ENCODE results near the gene ARID1B. TPM values are rescaled to one million over a fixed set of nuclear protein-coding genes. Genes with fewer than 3 reads are reported as not detected.

The ARID1B gene
- total and polyA plus RNA-seq, 2 of the 4 experiments (the other 2 are of a cell fraction): 14.5 to 20.1 TPM

DNA sequence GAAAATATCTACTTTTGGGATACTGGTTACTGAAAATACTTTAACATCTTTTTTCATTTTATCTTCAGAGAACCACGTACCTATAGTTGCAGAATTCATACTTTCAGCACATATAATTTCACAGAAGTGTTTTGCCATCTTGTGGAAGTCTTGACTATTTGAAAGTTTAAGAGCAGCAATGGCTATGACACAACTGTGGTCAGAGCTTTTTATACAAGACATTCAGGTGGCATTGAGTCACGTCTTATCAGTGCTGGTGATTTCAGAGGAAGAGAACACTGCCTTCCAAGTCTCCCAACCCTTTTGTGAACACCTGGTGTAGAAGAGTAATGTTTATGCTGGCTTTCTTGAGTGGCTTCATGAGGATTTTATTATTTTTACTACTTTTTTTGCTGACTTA is 171.6 kb downstream of the ARID1B start:
- intact Hi-C loops (cut with micrococcal nuclease): loop anchor here (10.0 kb wide), 1 partner anchor 384 kb away; no protein-coding TSS in a partner anchor
- peaks cover 12% of the 10 kb centered on the region for H3K9me1 ChIP-seq (ENCODE audit: insufficient read depth, low read length)
- POLR2A ChIA-PET (ENCODE audit: unreplicated experiment): no interaction called here

More for the DNA sequence above, 171.6 kb downstream of the ARID1B start:
- Histone ChIP-seq H3K4ac (ENCODE audit: low read depth, low read length) (no peak overlapping the region), H4K8ac (ENCODE audit: low read depth in 2 of 2, low read length in 2 of 2) (no peak overlapping the region), H2BK15ac (ENCODE audit: low read depth, low read length) (no peak overlapping the region), H2BK20ac (ENCODE audit: low read depth, low read length) (no peak overlapping the region), H3K27me3 (ENCODE audit: control insufficient read depth, insufficient read depth, low read length) (no peaks in the 10 kb centered on the region), H2AK9ac (replicated peaks; ENCODE audit: low read depth, low read length, poor library complexity) (no peak overlapping the region), H3K14ac (replicated peaks; ENCODE audit: low read depth, low read length) (no peak overlapping the region), H3K9me3 (ENCODE audit: control insufficient read depth, insufficient read depth, low read length) (no peaks in the 10 kb centered on the region), H3K18ac (ENCODE audit: low read depth, low read length) (no peak overlapping the region), H3K36me3 (ENCODE audit: control insufficient read depth, insufficient read depth, low read length) (no peaks in the 10 kb centered on the region), H3K4me2 (ENCODE audit: low read depth, low read length) (no peak overlapping the region), H4K20me1 (ENCODE audit: insufficient read depth, low read length) (peaks cover 18% of the 10 kb centered on the region; the same call in 1 of the 2 replicates), H3K9ac (ENCODE audit: low read depth, low read length) (no peak overlapping the region), H3K56ac (ENCODE audit: extremely low read depth, insufficient read depth, low read length) (no peak overlapping the region), H2BK5ac (ENCODE audit: low read depth, low read length, poor library complexity, severe bottlenecking) (peak overlapping the region; percentile 9), H3K4me1 (ENCODE audit: control insufficient read depth, insufficient read depth, low read length) (peaks cover 13% of the 10 kb centered on the region), H3K23ac (ENCODE audit: low read depth, low read length) (no peak overlapping the region), H2AK5ac (ENCODE audit: low read depth, low read length) (no peak overlapping the region), H2AFZ (replicated peaks; ENCODE audit: low read length, poor library complexity) (no peak overlapping the region), H2BK120ac (ENCODE audit: low read depth, low read length) (no peak overlapping the region), H3K79me1 (ENCODE audit: low read depth in 1 of 2, low read length in 2 of 2) (peaks cover 21 to 63% of the 10 kb centered on the region in 2 experiments), H3K27ac (ENCODE audit: insufficient read depth, low read length) (no peak overlapping the region), H4K5ac (ENCODE audit: low read depth, low read length) (no peak overlapping the region), H4K91ac (ENCODE audit: insufficient read depth, low read depth, low read length) (no peak overlapping the region), H3K4me3 (ENCODE audit: insufficient read depth, low read depth, low read length) (no peak overlapping the region)
- TF ChIP-seq MAZ (IDR thresholded peaks at IDR 0.05; ENCODE audit: borderline replicate concordance, low read depth, low read length): no peak
- TF ChIP-seq RFX5 (IDR thresholded peaks at IDR 0.05; ENCODE audit: low read depth, low read length): no peak
- peak; percentile 57 for TF ChIP-seq RAD21 (IDR thresholded peaks at IDR 0.05; ENCODE audit: low read length)
- TF ChIP-seq NFE2L2 (IDR thresholded peaks at IDR 0.05; ENCODE audit: low read depth, low read length): no peak
- peak; percentile 84 for TF ChIP-seq CEBPB (IDR thresholded peaks at IDR 0.05; ENCODE audit: low read depth, low read length)
- no peak for TF ChIP-seq USF2 (IDR thresholded peaks at IDR 0.05; ENCODE audit: low read depth, low read length)
- no peak for TF ChIP-seq ELK1 (IDR thresholded peaks at IDR 0.05; ENCODE audit: borderline replicate concordance, low read depth, low read length)
- TF ChIP-seq, protein P1, sequence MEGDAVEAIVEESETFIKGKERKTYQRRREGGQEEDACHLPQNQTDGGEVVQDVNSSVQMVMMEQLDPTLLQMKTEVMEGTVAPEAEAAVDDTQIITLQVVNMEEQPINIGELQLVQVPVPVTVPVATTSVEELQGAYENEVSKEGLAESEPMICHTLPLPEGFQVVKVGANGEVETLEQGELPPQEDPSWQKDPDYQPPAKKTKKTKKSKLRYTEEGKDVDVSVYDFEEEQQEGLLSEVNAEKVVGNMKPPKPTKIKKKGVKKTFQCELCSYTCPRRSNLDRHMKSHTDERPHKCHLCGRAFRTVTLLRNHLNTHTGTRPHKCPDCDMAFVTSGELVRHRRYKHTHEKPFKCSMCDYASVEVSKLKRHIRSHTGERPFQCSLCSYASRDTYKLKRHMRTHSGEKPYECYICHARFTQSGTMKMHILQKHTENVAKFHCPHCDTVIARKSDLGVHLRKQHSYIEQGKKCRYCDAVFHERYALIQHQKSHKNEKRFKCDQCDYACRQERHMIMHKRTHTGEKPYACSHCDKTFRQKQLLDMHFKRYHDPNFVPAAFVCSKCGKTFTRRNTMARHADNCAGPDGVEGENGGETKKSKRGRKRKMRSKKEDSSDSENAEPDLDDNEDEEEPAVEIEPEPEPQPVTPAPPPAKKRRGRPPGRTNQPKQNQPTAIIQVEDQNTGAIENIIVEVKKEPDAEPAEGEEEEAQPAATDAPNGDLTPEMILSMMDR (conservative IDR thresholded peaks at IDR 0.05; ENCODE audit: low read depth, low read length): peak; percentile 35
- no peak for TF ChIP-seq BHLHE40 (IDR thresholded peaks at IDR 0.05; ENCODE audit: low read depth, low read length)
- TF ChIP-seq SMC3 (IDR thresholded peaks at IDR 0.05; ENCODE audit: low read depth, low read length): peak; percentile 37; the same call in 1 of the 2 replicates
- TF ChIP-seq POLR2A (IDR thresholded peaks at IDR 0.05; ENCODE audit: low read depth, low read length): no peak
- TF ChIP-seq RCOR1 (IDR thresholded peaks at IDR 0.05; ENCODE audit: insufficient replicate concordance, low read length): no peak
- TF ChIP-seq CHD1 (IDR thresholded peaks at IDR 0.05; ENCODE audit: low read depth, low read length): no peak
- no peak for TF ChIP-seq MXI1 (IDR thresholded peaks at IDR 0.05; ENCODE audit: borderline replicate concordance, low read depth, low read length)
- TF ChIP-seq MAFK (IDR thresholded peaks at IDR 0.05; ENCODE audit: low read depth, low read length): no peak
- peak; percentile 76 for TF ChIP-seq FOS (IDR thresholded peaks at IDR 0.05; ENCODE audit: low read depth, low read length)
- ATAC-seq (ENCODE audit: low read depth) (peak; percentile 28), DNase-seq (peak; percentile 97)
- no TSS peak for BruUV-seq (replicated peaks)
- WGBS, 2 experiments (ENCODE audit: extremely low coverage in 2 of 2, insufficient read length in 1 of 2): no CpG with 5 or more reads among the region's 2 CpGs
- in situ Hi-C loops (cut with MboI; ENCODE audit: low sequenced_read_pairs): no loop called here
- dilution Hi-C loops (cut with HindIII; ENCODE audit: low sequenced_read_pairs, unreplicated experiment): no loop called here
- CTCF ChIA-PET: no interaction called here

Measured in IMR-90 (cell line).